EH (cell line): ENCODE measurements around the gene ICAM1.

Experiments
- DNase-seq: peaks from one replicate; pipeline ENCODE4 v3.0.0-alpha.2; 2015; ENCODE audit warnings: low read depth

Gene ICAM1

GRCh38 chr19:10321874-10322835, 51.2 kb downstream of the ICAM1 start:
- DNase-seq = no peak

GRCh38 chr19:10325732-10326131, 54.8 kb downstream of the ICAM1 start:
- DNase-seq = no peak

- DNase-seq = no peak
These were observed 56.9 kb downstream of the ICAM1 start for GRCh38 chr19:10327793-10328192.

- DNase-seq = no peak
These were observed 57.9 kb downstream of the ICAM1 start for GRCh38 chr19:10328558-10329429.

GRCh38 chr19:10329555-10329954, 58.6 kb downstream of the ICAM1 start:
- no peak for DNase-seq

- DNase-seq = no peak
These were observed 61.4 kb downstream of the ICAM1 start for GRCh38 chr19:10332158-10332964.

- peak; percentile 98 for DNase-seq
These were observed 62.2 kb downstream of the ICAM1 start, which contains the start of gene RAVER1 for GRCh38 chr19:10332965-10333757. RAVER1 (minus strand) TSS chr19:10333529; CDS start chr19:10333507, 22 bp downstream.

GRCh38 chr19:10333758-10334587, 63.1 kb downstream of the ICAM1 start:
- peak; percentile 13 for DNase-seq

- peak; percentile 97 for DNase-seq
These were observed 63.9 kb downstream of the ICAM1 start for GRCh38 chr19:10334588-10335351.

- no peak for DNase-seq
These were observed 64.5 kb downstream of the ICAM1 start for GRCh38 chr19:10335352-10335985.
